ENCODE measurements around the gene SYNE1. TPM values are rescaled to one million over a fixed set of nuclear protein-coding genes. Genes with fewer than 3 reads are reported as not detected.

Gene SYNE1
- total RNA-seq, 1 experiment from 2014 or later: 23.0 TPM

DNA sequence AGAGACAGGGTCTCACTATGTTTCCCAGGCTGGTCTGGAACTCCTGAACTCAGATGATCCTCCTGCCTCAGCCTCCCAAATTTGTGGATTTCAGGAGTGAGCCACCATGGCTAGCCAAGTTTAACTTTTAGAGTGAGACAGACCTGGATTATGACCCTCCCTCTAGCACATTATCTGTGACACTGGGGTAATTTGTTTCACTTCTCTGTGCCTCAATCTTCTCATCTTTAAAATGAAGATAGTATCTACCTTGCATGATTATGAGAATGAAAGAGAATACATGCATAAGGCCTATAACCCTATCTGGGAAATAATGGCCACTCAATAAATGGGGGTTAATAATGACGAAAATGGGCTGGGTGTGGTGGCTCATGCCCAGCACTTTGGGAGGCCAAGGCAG, 373.6 kb downstream of the SYNE1 start:
- H3K9me3 ChIP-seq: no peaks in the 10 kb centered on the region
- ChIA-PET CTCF (interaction anchor here (0.7 kb wide), 1 partner anchor 53 kb away, joined by 3 read pairs; no protein-coding TSS in a partner anchor), POLR2A (no interaction called here)
- TF ChIP-seq, protein P1, sequence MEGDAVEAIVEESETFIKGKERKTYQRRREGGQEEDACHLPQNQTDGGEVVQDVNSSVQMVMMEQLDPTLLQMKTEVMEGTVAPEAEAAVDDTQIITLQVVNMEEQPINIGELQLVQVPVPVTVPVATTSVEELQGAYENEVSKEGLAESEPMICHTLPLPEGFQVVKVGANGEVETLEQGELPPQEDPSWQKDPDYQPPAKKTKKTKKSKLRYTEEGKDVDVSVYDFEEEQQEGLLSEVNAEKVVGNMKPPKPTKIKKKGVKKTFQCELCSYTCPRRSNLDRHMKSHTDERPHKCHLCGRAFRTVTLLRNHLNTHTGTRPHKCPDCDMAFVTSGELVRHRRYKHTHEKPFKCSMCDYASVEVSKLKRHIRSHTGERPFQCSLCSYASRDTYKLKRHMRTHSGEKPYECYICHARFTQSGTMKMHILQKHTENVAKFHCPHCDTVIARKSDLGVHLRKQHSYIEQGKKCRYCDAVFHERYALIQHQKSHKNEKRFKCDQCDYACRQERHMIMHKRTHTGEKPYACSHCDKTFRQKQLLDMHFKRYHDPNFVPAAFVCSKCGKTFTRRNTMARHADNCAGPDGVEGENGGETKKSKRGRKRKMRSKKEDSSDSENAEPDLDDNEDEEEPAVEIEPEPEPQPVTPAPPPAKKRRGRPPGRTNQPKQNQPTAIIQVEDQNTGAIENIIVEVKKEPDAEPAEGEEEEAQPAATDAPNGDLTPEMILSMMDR (IDR thresholded peaks at IDR 0.05; ENCODE audit: insufficient read depth in 1 of 2, low read depth in 1 of 2, low read length in 1 of 2, severe bottlenecking in 1 of 2, unreplicated experiment in 1 of 2): no peak
- no peaks in the 10 kb centered on the region for H3K36me3 ChIP-seq (ENCODE audit: control insufficient read depth, insufficient read depth, low read length)
- H3K36me3 Mint-ChIP-seq (ENCODE audit: insufficient read depth, unreplicated experiment): peaks cover 17% of the 10 kb centered on the region
- intact Hi-C loops (cut with micrococcal nuclease; ENCODE audit: unreplicated experiment): no loop called here
- no peaks in the 10 kb centered on the region for H3K27me3 Mint-ChIP-seq (ENCODE audit: insufficient read depth, unreplicated experiment)
- H3K4me1 Mint-ChIP-seq (ENCODE audit: low read depth, unreplicated experiment): peaks cover 6% of the 10 kb centered on the region
- no peak overlapping the region for H3K4me3 Mint-ChIP-seq (ENCODE audit: unreplicated experiment)
- H3K27ac Mint-ChIP-seq (ENCODE audit: unreplicated experiment): no peak overlapping the region
- peaks cover 10% of the 10 kb centered on the region for H3K9me3 Mint-ChIP-seq (ENCODE audit: unreplicated experiment)
- no TSS peak for BruUV-seq (replicated peaks)
- DNase-seq: no peak
- H3K4me3 ChIP-seq (ENCODE audit: low read depth, low read length): no peak overlapping the region
- H3K27me3 ChIP-seq (replicated peaks; ENCODE audit: control insufficient read depth, insufficient read depth, low read length): no peaks in the 10 kb centered on the region
- peaks cover 6% of the 10 kb centered on the region; the same call in 1 of the 2 replicates for H3K4me1 ChIP-seq

DNA sequence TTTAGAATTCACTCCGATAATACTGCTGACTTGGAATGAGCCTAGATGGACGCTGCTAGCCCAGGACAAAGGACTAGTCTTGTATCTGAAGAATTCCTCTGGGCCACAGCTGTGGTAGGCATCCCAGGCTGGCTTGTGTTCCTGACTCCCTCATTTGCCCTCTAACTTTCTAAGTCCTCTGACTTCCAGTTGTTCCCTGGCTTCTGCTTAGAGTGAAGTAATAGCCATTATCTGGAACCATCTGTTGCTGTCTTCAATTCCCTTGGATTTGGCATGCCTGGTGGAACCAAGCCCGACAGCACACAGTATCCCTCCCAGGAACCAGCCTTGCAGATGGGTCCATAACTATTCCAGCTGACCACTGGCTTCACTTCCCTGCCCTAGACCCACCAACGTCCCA, 376.0 kb downstream of the SYNE1 start:
- Histone ChIP-seq H3K4me1 (peaks cover 3% of the 10 kb centered on the region; the same call in 1 of the 2 replicates), H3K9me3 (peaks cover 3% of the 10 kb centered on the region; the same call in 1 of the 2 replicates), H3K36me3 (ENCODE audit: control insufficient read depth, insufficient read depth, low read length) (no peaks in the 10 kb centered on the region), H3K4me3 (ENCODE audit: low read depth, low read length) (no peak overlapping the region), H3K27me3 (replicated peaks; ENCODE audit: control insufficient read depth, insufficient read depth, low read length) (no peaks in the 10 kb centered on the region)
- Mint-ChIP-seq H3K9me3 (ENCODE audit: unreplicated experiment) (peaks cover 10% of the 10 kb centered on the region), H3K4me1 (ENCODE audit: low read depth, unreplicated experiment) (no peaks in the 10 kb centered on the region), H3K27ac (ENCODE audit: unreplicated experiment) (no peak overlapping the region), H3K4me3 (ENCODE audit: unreplicated experiment) (no peak overlapping the region), H3K36me3 (ENCODE audit: insufficient read depth, unreplicated experiment) (peaks cover 17% of the 10 kb centered on the region), H3K27me3 (ENCODE audit: insufficient read depth, unreplicated experiment) (no peaks in the 10 kb centered on the region)
- BruUV-seq (replicated peaks): no TSS peak
- ChIA-PET POLR2A (no interaction called here), CTCF (no interaction called here)
- no peak for DNase-seq
- intact Hi-C loops (cut with micrococcal nuclease; ENCODE audit: unreplicated experiment): no loop called here
- TF ChIP-seq, protein P1 (IDR thresholded peaks at IDR 0.05; ENCODE audit: insufficient read depth in 1 of 2, low read depth in 1 of 2, low read length in 1 of 2, severe bottlenecking in 1 of 2, unreplicated experiment in 1 of 2): no peak

DNA sequence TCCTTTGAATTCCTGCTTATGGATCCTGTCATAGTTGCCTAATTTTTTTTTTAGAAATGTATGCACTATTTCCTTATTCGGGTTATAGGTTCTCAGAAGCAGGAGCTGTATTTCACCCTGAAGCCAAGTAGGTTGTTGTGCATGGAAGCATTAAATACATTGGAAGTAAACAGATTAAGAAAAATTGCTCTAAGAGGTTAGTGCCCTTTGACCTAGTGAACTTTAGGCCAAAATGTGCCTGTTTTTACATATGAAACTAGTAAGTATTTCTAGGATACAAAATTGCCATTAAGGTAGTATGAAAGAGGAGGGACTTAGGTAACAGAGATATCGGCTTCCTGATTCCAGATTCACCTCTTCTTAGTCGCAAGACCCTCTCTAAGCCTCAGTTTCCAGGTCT, 377.9 kb downstream of the SYNE1 start:
- DNase-seq: no peak
- H3K27me3 Mint-ChIP-seq (ENCODE audit: insufficient read depth, unreplicated experiment): no peaks in the 10 kb centered on the region
- no peaks in the 10 kb centered on the region for H3K36me3 ChIP-seq (ENCODE audit: control insufficient read depth, insufficient read depth, low read length)
- no peak overlapping the region for H3K4me3 Mint-ChIP-seq (ENCODE audit: unreplicated experiment)
- BruUV-seq (replicated peaks): no TSS peak
- intact Hi-C loops (cut with micrococcal nuclease; ENCODE audit: unreplicated experiment): no loop called here
- peaks cover 3% of the 10 kb centered on the region; the same call in 1 of the 2 replicates for H3K9me3 ChIP-seq
- H3K4me1 Mint-ChIP-seq (ENCODE audit: low read depth, unreplicated experiment): no peaks in the 10 kb centered on the region
- TF ChIP-seq, protein P1 (IDR thresholded peaks at IDR 0.05; ENCODE audit: insufficient read depth in 1 of 2, low read depth in 1 of 2, low read length in 1 of 2, severe bottlenecking in 1 of 2, unreplicated experiment in 1 of 2): no peak
- CTCF ChIA-PET: no interaction called here
- no peaks in the 10 kb centered on the region for H3K27me3 ChIP-seq (replicated peaks; ENCODE audit: control insufficient read depth, insufficient read depth, low read length)
- H3K36me3 Mint-ChIP-seq (ENCODE audit: insufficient read depth, unreplicated experiment): peaks cover 21% of the 10 kb centered on the region
- peaks cover 10% of the 10 kb centered on the region for H3K9me3 Mint-ChIP-seq (ENCODE audit: unreplicated experiment)
- POLR2A ChIA-PET: no interaction called here
- H3K27ac Mint-ChIP-seq (ENCODE audit: unreplicated experiment): no peak overlapping the region
- H3K4me1 ChIP-seq: no peaks in the 10 kb centered on the region
- no peak overlapping the region for H3K4me3 ChIP-seq (ENCODE audit: low read depth, low read length)

Data from Caco-2 (cell line).